Activated CD8-positive, alpha-beta memory T cell treated with anti-CD3 and anti-CD28 coated beads for 4 hours (primary cell): ENCODE results near the gene KCNAB3.
"Not testable (repeated sequence)": the region's sequence is repeated elsewhere in the genome, so short reads cannot be mapped to it uniquely, and the experiment has no call there.

Experiments
- DNase-seq, 2 donors: peaks; one replicate each; pipeline ENCODE4 v3.0.0-alpha.2; 2020; ENCODE audit warnings: low read depth in 2 of 2

KCNAB3 gene

GRCh38 chr17:7929158-7930023 is at the start of gene KCNAB3:
Gene KCNAB3, minus strand, starts transcription at chr17:7929856. Its CDS starts 421 bp downstream, at chr17:7929435.
- no peak for DNase-seq

GRCh38 chr17:7977805-7978204 is 48.1 kb upstream of the KCNAB3 start:
- DNase-seq: no peak

DNA sequence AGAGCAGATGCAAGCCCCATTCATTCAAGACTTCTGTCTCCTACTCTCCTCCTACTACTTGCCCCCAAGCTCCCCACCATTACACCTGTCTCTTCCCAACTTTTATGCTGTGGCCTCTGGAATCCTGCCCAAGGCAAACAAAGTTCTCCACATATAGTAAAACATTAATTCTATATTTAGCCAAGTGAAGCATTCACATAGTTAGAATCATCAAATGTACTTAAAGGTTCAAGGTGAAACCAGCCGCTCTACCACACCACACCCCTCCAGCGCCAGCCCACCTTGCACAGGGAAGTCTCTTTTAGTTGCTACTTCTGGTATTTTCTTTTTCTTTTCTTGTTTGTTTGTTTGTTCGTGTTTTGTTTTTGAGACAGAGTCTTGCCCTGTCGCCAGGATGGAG is 47.4 kb upstream of the KCNAB3 start:
- no peak for DNase-seq

DNA sequence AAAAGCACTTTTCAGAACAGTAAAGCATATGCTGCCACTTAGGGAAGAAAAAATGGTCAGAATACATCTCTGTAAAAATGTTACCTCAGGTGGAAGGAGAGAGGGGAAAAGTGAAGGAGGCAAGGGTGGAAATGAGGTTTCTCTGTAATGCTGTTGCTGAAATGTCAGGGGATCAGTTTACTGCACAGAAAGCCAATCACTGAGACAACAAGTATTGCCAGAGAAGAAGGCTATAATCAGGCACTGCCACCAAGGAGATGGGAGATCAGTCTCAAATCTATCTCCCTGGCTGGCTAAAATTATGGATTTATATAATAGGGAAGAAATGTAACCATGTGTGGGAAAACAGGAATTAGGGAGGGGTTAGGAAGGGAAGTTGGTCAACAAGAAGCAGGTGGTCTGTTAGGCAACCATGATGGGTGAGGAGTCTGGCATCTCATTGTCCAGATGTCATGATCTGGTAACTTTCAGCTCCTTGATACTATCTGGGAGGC is 45.0 kb upstream of the KCNAB3 start:
- DNase-seq: no peak

- DNase-seq: no peak
Observed at GRCh38 chr17:7972131-7972785, 42.6 kb upstream of the KCNAB3 start.

GRCh38 chr17:7971651-7972050 is 42.0 kb upstream of the KCNAB3 start:
- no peak for DNase-seq

- no peak for DNase-seq
Observed at GRCh38 chr17:7969433-7969832, 39.8 kb upstream of the KCNAB3 start.

DNA sequence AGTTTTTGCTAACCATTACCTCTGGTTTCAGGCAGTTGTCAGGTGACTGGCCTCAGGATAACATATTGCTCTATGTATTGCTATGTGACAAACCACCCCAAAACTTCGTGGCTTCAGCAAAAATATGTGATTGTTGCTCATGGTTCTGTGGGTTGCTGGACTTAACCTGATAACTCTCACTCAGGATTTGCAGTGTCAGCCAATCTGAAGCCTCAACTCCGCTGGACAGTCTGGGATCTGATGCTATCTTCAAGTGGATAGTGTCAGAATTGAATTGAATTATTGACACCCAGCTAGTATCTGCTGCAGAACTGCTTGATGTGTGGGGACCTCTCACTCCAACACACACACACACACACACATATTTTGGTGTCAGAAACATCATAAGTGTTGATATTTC is 38.1 kb upstream of the KCNAB3 start:
- DNase-seq: no peak

DNA sequence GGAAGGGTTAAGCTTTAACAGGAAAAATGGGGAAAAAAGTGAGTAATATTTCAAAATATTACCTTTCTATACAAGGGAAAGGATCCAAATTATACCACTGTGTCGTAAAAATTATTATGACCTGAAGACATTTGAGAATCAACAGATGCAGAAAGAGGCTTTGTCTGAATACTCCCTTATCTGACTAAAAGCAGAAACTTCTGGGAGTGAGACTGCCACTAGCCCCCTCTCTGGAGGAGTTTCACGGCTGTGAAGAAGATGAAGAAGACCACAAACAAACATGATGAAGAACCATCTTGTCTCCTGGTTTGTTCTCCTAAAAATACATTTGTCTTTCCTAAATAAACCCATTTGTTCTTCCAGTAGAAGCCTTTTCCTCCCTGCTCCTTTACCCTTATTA is 31.8 kb upstream of the KCNAB3 start:
- no peak for DNase-seq

GRCh38 chr17:7959503-7960253 is 30.0 kb upstream of the KCNAB3 start:
- DNase-seq: no peak

DNA sequence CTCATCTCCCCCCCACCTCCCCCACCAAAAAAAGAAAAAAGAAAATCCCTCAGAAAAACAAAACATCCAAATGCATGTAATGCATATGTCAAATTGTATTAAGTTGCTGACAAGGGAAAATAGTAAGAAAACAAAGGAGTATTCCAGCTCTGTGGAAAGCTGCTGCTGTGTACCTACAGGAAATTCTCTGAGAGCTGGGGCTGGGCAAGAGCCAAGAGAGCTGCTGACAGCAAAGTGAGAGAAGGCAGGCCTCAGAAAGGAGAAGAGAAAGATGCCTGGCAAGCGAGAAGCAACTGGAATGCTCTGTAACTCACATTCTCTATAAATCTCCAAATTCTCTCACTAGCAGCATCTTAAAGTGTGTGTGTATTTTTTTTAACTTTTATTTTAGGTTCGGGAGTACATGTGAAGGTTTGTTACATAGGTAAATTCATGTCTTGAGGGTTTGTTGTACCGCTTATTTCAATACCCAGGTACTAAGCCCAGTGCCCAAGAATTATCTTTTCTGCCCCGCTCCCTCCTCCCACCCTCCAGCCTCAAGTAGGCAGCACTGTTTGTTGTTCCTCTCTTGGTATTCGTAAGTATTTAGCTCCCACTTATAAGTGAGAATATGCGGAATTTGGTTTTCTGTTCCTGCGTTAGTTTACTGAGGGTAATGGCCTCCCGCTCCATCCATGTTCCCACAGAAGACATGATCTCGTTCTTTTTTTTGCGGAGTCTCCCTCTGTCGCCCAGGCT is 26.7 kb upstream of the KCNAB3 start:
- DNase-seq: no peak

GRCh38 chr17:7955414-7956227 is 26.0 kb upstream of the KCNAB3 start:
- DNase-seq: no peak

- not testable (repeated sequence) for DNase-seq
Observed at GRCh38 chr17:7953266-7953665, 23.6 kb upstream of the KCNAB3 start.

DNA sequence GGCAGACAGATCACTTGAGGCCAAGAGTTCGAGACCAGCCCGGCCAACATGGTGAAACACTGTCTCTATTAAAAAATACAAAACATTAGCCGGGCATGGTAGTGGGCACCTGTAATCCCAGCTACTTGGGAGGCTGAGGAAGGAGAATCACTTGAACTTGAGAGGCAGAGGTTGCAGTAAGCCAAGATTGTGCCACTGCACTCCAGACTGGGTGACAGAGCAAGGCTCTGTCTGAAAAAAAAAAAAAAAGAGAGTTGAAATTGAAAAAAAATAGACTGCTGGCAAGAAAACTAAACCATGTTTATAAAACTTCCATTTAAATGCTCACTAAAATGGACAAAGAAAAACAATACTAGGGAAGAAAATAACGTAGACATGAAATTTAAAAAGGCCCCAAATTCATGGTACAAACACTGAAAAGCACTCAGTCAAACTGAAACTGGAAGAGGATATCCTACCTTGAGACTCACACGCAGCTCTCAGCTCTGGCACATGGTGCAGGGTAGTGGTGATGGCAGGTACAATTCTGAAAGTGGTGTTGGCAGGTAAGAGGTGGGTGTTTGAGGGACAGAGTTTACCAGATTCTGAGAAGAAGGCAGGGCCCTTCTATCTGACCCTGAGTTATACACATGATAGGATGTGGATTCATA is 21.6 kb upstream of the KCNAB3 start:
- no peak for DNase-seq

DNA sequence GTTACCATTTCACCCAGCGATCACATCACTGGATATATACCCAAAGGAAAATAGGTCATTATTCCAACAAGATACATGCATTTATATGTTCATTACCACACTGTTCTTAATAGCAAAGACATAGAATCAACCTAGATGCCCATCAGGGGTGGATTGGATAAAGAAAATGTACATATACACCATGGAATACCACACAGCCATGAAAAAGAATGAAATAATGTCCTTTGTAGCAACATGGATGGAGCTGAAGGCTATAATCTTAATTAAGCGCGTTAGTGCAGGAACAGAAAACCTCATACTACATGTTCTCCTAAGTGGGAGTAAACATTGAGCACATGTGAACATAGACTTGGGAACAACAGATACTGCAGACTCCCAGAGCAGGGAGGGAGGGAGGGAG is 20.9 kb upstream of the KCNAB3 start:
- no peak for DNase-seq

- DNase-seq: no peak
Observed at GRCh38 chr17:7947651-7948050, 18.0 kb upstream of the KCNAB3 start.

- DNase-seq: no peak
Observed at GRCh38 chr17:7946441-7946840, 16.8 kb upstream of the KCNAB3 start.

DNA sequence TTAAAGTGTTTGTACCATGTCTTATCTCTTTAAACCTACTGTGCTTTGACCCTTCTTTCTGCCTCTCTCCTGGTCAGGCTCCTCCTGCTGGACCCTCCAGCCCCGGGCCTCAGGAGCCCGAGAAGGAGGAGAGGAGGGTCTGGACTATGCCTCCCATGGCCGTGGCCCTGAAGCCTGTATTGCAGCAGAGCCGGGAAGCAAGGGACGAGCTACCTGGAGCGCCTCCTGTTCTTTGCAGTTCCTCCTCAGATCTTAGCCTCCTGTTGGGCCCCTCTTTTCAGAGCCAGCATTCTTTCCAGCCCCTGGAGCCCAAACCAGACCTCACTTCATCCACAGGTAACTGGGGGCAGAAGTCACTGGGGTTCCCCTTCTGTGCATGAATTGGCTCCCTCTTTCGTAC is 16.0 kb upstream of the KCNAB3 start:
- DNase-seq: no peak

GRCh38 chr17:7944326-7944725 is 14.7 kb upstream of the KCNAB3 start:
- no peak for DNase-seq

DNA sequence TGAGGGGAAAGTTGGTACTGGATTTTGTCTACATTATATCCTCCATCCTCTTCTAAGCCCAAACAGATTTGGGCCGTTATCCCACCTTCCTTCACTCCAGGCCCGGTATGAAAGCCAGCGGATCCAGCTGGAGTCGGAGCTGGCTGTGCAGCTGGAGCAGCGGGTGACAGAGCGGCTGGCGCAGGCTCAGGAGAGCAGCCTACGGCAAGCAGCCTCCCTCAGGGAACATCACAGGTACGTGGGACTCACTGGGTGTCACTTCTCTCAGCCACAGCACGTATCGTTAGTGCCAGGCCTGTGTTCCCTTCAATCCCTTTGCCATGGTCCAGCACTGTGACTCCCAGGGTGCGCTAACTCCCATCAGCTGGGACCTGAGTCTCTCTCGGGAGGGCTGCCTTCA is 13.6 kb upstream of the KCNAB3 start:
- DNase-seq: no peak
